Mucosa of gallbladder (tissue), 1 donor: ENCODE measurements around the gene FRMPD3. TPM values are rescaled to one million over a fixed set of nuclear protein-coding genes. Genes with fewer than 3 reads are reported as not detected.
"Not testable (repeated sequence)": the region's sequence is repeated elsewhere in the genome, so short reads cannot be mapped to it uniquely, and the experiment has no call there.

ENCODE experiments used
- DNase-seq: peaks from one replicate; pipeline ENCODE4 v3.0.0-alpha.2; 2020; ENCODE audit warnings: low spot score
- total RNA-seq: library from RNA; stranded (reverse); gene quantifications from one replicate; pipeline ENCODE4 v1.2.1, GENCODE V29; 2021
- donor health status: DM: no; HTN: no; CAD: no.

Gene FRMPD3
- 0.17 TPM for total RNA-seq

DNA sequence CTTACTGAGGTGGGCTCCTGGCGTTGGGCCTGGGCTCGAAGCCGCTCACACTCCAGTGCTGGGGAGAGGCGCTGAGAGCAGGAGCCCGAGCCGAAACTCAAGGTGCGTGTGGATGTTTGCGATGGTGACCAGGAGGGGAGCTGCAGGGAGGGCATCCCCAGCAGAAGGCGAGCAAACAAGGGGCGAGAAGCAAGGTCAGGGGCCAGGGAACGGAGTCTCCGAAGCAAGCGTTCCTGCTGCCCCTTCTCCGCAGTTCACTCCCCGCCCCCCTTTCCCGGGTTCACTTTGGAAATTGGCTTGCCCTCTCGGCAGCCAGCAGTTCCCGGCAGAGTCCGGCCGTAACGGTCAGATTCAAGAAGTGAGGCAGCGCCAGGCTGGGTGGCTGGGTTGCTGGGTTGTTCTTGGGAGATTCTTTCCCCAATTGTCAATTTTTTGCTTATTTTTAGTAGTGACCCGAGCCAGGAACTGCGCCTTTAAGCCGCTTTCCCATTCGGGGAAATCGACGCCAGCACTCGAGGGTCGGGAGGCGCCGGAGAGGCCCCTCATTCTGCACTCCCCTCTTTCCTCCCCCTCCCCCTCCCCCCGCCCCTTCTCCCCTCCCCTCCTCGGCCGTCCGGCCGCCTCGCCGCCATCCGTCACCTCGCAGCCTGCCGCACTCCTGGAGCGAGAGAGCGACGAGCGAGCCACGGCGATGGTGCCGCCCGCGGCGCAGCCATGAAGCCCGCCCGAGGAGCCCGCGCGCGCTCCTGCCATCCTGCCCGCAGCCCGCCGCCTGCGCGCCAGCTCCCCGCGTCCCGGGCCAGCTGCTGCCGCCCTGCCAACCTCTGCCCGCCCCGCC lies at the start of gene FRMPD3:
FRMPD3 (plus strand) TSS at position 655 of the 838 bp plus-strand sequence. CDS start 76,937 bp downstream, outside the sequence.
- no peak for DNase-seq

DNA sequence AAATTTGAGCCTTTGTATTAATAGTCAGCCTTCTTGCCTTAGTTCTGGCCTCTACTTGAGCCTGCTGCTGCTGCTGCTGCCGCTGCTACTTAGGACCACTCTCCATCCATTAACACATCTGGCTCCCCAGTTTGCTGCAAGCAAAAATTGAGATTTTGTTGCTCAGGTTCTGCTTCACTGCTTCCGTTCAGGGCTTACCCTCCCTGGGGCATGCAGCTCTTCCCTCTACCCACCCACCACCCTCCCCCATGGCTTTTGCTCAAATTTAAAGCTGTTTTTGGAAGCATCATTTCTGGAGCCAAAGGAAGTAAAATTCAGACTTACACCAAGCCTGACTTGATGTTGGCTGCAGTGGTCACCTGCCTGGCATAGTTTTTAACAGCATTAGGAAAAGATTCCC lies 28.9 kb upstream of the FRMPD3 start:
- no peak for DNase-seq

DNA sequence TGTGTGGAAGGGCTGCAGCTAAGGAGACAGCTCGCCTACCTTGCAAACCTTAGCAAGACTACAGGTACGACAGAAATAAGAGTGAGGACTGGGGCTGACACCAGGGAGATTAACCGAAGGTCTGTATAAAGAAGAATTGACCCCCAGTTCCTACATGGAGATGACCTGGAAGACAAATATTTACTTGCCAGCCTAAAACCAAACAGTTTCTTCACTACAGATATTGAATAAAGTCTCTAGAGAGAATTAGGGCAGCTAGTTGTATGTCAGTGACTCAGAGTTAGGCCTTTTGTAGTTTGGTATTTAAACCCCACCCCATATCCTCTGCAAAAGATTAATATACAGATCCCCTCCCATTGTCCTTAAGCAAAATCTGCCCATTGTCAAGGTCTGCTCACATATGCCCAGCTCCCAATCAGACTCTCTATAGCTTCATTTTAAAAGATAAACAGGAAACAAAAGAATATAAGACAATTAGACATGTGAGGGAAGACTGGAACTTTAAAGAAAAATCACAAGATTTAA lies 28.1 kb upstream of the FRMPD3 start:
- no peak for DNase-seq

DNA sequence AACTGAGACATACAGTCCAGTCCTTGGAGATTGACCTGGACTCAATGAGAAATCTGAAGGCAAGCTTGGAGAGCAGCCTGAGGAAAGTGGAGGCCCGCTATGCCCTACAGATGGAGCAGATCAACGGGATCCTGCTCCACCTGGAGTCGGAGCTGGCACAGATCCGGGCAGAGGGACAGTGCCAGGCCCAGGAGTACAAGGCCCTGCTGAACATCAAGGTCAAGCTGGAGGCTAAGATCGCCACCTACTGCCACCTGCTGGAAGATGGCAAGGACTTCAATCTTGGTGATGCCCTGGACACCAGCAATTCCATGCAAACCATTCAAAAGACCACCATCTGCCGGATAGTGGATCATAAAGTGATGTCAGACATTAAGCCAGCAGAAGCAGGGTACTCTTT lies 20.4 kb upstream of the FRMPD3 start:
- DNase-seq, result no peak

DNA sequence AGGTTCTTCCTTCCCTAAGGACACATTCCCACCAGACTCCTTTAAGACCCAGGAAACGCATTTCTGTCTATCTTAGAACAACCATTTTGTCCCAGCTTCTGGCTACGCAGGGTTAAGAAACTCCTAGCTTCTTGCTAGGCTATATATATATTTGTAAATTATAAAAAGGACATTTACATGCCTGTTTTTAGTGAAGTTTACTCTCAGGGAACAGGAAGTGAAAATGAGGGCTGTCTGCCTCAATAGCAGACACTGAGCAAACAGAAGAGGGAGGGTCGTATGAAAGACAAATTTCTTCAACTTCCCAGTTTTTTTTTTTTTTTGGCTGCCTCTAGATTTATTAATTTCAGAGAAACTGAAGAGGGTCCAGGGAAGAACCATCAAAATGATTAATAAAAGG lies 9.3 kb upstream of the FRMPD3 start:
- DNase-seq, result no peak

DNA sequence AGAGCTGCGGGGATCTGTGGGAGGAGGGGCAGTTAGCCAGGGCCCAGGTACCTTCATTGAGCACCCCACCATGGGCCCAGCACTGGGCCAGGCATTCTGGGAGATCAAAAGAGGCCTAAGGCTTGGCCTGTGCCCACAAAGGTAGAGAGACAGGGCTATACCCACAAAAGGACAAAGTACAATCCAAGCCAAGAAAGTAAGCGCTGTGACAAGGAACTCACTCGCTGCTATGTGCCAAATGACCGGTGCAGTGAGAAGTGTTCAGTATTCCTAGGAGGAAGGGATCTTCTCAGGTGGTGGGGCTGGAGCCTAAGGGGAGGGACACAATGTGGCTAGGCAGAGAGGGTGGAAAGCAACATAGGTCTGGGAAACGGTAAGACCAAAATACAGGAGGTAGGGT lies 8.8 kb upstream of the FRMPD3 start:
- DNase-seq, result no peak

DNA sequence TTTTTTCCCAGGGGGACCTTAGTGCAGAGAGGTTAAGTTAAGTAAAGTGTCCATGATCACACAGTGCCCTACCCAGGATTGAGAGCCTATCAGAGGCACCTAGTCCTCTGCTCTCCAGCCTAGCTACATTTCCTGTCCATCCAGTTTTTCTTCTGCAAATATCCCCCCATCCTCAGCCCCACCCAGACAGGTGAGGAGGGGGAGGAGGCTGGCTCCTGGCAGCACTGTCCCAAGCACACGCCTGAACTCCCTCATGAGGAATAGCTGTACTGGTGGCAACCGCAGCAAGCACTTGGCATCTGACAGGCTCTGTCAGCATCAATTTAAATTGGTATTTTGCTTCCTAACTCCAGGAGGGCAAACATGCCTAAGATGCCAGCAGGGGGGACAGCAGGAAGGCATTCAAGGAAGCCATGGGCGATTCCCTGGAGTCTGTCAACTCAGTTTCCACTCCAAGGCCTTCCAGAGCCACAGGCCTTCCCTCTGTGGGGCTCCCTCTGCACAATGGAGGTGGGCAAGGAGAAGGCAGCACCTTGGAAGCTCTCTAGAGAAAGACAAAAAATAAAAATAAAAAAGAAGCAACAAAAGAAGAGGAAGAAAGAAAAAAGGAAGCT lies 6.4 kb upstream of the FRMPD3 start:
- DNase-seq, result no peak

DNA sequence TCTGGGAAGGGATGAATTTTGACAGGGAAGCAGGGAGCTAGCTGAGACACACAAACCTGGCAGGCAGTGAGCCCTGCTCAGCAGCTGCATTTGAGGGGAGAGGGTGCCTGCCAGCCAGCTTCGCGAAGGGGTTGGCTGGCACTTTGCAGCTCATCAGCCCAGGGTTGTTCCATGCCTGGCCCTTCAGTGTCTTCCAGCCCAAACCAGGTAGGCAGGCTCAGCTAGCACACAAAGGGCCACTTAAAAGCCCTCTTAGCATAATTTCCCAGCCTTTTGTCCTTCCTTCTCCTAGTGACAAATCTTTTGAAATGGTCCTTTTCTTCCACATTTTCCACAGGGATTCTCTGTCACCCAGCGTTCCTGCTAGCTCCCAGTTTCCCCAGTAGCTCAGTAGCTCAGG lies 4.3 kb upstream of the FRMPD3 start:
- no peak for DNase-seq

DNA sequence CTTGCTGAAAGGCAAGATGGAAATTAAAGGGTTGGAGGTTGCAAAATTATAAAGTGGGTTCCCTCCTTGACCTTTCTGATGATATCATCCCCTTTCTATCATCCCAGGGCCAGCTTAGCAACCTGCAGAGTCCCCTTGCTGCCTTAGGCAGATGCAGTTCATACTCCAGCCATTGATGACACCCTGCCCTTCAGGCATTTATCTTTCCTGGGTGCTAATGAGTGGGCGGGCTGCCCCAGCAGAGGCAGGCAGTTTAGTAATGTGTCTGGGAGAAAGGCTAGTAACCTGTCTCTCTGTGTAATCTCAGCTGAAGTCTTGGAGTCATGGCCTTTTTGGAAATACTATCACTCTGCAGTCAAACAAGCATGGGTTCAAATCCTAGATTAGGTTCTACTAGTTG lies 3.8 kb upstream of the FRMPD3 start:
- no peak for DNase-seq

DNA sequence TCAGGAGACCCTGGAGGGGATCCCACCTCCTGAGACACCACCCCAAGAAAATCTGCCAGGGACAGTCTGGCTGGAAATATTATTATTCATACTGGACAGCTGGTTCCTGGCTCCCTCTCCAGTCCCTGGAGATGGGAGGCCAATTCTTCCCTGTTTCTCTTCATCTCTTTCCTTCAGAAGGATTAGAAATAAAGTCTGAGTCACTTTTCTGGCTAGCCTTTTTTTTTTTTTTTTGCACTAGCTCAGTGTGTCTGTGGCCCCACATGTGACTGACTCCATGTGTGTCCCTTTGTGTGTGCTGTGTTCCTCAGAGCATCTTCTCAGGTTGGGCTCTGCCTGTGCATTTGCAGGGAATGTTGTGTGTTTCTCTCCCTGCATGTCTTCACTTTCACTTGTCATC lies 1.8 kb upstream of the FRMPD3 start:
- DNase-seq, result no peak

DNA sequence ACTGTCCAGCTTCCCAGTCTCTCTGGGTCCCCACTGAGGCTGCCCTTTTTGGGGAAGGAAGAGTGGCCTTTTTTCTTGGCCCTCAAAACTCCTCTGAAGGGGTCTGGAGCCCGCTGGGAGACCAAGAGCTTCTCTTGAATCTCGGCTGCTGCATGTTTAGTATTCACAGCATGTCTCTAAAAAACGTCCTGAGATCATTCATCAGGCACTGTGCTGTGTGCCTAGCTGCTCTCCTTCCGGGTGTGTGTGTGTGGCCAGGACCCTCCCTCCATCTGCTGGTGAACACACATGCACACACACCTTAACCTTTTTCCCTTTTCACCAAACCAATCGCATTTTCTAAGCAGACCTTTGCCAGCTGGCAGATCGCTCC lies 841 bp upstream of the FRMPD3 start:
- DNase-seq, result no peak

DNA sequence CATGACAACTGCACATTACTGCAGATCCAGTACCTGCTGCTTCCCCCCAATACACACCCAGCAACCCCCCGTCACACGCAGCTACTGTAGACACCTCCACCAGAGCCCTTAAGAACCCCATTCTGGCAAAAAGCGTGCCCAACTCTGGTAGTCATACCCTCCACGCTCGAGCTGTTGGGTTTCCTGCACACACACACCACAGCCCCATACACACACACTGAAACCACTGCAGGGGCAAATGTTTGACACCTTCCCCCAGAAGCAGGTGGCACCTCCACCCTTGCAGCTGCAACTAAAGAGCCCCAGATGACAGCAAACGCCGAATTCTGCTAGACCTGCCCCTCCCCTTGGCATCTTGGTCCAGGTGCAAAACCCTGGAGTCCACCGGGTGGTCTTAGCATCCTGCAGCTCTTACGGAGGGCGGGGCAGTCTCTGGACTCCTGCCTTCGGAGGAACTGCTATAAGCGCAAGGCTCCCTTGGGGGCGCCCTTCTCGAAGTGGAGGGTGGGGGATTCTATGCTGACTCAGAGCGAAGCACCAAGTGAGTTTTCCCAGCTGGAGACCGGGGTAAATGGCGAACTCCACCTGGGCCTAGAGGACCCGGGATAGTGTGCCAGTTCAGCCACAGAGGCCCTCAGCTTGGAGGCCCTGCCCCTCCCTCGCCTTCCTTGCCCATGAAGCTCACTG lies 1.5 kb downstream of the FRMPD3 start:
- DNase-seq, result no peak

DNA sequence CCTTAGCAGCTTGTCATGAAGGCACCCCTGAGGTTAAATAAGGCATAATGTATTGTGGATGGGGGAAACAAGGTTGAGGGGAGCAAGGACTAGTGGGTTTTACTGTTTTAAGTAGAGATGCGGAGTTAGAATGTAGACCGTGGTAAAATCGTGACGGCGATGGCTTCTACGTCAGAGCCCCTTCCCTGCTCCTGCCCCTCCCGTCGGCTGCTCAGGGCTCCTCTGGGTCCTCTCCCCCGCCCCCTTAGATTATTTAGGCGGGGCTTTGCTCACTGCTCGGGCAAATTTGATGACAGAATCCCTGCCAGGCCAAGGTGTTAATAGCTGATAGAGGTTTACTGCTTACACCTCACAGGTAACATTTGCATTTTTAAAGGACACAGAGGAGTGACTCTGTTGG lies 2.3 kb downstream of the FRMPD3 start:
- DNase-seq, result no peak

DNA sequence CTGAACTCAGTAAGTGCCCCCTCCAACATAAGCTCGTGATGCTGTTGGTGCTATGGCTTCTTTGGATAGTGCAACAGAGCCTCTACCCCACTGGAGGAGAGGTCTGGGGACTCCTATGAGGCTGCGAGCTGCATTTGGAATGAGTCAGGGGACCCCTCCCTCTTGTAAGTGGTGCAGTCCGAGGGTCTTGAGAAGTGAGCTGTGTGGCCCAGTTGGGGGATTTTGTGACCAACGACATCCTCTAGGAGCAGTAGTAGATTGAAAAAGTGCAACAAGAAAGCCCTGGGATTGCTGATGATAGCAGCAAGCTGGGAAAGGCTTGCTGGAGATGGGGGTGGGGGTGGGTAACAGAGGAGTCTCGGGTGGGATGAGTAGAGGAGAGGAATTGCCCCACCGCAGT lies 3.1 kb downstream of the FRMPD3 start:
- no peak for DNase-seq

DNA sequence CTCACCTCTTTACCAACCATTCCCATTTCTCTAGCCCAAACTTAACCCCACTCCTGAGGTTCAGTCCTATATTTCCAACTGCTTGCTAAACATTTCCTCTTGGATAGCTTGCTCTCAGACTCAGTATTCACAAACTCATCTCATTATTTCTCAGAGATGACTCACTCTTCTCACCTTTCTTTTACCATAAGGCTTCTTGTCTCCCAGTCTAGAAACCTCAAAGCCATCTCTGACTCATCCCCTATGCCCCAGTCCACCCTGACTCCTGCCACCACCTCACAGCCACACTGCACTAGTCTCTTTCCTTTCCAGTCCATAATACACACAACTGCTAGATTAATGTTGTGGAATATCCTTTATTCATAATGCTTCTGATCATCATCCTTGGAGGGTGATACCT lies 4.8 kb downstream of the FRMPD3 start:
- DNase-seq, result no peak

DNA sequence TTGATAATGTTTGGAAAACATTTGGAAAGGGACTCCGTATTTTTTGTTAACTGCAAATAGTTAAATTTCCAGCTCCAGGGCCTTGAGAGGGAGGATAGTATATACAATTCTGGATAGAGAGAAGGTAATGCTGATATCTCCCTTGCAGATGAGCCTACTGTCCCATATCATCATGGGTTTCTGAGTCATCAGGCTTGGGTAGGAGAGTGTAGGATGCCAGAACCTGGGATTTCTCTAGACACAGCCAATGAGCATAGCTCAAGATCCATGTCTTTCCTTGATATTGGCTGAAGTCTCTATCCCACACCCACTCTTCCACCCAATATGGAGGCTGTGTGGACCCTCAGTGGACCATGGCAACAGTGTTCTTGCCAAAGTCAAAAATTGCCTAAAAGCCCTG lies 7.8 kb downstream of the FRMPD3 start:
- DNase-seq, result no peak

DNA sequence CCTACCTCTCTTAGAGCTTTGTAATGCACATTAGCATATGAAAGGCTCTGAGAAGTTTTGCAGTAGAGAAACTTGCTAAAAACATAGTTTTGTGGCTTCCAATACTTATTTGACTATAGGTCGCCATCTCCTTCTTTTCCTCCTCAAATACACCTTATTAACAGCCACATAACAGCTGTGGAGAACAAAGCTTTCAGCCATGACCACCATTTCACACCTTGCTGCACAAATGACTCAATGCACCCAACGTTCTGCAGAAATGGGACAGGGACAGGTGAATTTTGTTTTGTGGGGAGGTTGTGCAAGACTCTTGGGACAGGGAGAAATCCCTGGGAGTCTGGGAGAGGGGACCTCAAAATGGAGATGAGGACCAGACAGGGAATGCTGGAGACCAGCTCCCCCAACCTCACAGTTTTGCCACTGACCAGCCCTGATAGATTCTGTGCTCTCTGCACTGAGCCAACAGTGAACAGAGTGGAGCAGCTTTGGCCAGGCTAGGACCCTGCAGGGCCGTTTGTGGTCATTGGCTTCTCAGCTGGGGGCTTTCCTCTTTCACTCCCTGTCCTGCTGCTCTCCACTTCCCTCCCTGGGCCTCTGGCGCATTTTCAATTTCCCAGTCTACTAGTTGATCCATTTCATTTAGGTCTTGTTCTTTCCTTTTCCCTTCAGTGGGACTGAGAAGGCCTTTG lies 16.6 kb downstream of the FRMPD3 start:
- DNase-seq, result no peak

DNA sequence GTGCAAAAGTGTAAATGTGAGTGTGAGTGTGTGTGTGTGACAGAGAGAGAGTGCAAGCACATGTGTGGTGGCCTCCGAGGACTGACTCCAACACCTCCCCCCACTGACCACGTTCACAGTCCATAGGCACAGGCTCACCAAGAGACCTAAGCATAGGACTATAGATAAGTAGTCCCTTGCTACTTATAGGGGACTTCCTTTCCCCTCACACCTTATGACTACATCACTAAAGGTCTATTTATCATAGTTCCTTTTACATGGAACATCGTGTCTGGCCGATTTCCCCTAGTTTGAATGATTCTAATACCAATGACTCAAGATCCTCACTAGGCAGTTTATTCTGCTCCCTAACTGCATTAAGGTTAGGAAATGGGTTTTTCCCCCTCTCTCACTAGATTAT lies 17.8 kb downstream of the FRMPD3 start:
- no peak for DNase-seq

DNA sequence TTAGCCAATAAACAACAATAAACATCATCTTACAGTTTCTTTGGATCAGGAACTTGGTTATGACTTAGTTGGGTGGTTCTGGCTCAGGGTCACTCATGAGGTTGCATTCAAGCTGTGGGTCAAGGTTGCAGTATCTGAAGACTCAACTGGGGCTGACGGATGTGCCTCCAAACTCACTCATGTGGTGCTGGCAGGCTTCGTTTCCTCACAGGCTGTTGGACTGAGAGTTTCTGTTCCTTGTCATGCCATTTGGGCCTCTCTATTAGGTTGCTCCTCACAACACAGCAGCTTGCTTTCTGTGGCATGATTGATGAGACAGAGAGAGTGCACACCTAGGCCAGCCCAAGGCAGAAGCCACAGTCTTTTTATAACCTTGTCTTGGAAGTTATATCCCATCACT lies 20.7 kb downstream of the FRMPD3 start:
- no peak for DNase-seq

DNA sequence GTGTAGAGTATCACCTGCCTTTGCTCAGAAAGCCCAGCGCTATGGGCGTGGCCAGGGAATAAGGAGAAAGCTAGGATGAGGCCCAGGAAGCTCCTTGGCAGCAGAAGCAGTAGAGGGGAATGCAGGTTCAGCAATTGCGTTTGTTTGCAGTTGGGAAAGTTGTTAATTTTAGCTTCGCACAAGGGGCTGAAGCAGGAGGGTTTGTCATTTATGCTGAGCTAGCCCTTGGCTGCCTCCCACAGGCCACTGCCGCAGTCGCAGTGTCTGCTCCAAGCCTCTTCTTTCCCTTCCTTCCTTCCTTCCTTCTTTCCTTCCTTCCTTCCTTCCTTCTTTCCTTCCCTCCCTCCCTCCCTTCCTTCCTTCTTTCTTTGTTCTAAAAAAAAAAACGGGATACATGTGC lies 21.5 kb downstream of the FRMPD3 start:
- no peak for DNase-seq

DNA sequence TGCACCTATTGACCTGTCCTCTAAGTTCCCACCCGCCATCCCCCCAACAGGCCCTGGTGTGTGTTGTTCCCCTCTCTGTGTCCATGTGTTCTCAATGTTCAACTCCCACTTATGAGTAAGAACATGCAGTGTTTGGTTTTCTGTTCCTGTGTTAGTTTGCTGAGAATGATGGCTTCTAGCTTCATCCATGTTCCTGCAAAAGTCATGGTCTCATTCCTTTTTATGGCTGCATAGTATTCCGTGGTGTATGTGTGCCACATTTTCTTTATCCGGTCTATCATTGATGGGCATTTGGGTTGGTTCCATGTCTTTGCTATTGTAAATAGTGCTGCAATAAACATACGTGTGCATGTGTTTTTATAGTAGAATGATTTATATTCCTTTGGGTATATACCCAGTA lies 22.0 kb downstream of the FRMPD3 start:
- not testable (repeated sequence) for DNase-seq

DNA sequence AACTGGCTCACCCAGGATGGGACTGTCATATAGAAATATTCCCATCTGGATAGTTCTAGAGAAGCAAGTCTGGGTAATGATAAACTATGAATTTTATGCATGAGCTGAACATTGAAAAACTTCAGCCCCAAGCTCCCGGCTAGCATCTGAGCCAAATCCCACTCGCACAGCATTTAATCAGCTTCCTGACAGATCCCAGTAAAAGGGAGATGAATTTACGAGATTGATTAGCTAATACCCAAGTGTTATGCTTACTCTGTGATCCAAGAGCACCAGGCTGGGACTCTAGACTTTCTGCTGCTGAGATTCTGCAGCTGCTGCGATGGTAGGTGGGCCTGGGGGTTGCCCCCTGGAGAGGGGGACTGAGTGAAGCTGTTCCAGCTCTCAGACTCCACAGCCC lies 28.0 kb downstream of the FRMPD3 start:
- DNase-seq, result no peak
